Measurements from ENCODE around the gene SERPINI1.
A peak's percentile ranks its signal among the peaks of the same experiment; 100 is the strongest.

The SERPINI1 gene

DNA sequence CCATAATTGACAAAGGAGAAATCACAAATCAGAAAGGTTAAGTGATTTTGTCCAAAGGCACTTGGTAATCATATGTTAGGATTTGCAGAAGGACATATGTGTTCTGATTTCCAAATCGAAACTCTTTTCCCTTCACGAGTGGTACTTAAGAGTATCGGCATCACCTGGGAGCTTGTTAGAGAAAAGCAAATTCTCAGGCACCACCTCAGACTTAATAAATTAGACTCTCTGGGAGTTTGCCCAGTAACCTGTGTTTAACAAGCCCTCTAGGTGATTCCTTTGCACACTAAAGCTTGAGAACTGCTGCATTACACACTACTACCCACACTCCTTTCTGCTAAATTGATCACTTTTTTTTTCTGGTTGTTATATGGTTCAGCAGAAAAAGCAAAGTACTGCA lies 116.2 kb downstream of the SERPINI1 start:
- no peak for DNase-seq (ENCODE audit: low read depth)

DNA sequence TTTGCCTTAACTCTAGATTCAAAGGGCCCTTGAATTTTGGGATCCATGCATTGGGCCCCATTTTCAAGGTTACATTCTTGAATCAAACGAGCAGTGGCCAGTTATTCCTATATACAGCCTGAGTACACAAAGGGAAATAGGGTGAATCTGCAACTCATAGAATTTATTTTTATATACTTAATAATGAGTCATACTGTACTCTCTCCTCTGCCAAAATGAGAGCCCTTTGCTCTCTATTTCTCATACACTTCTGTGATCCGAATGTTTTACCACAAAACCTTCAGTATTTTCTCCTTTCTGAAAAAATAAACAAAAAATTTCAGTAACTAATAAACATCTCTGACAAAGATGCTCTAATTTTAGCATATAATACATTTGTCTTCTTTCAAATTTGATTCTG lies 116.7 kb downstream of the SERPINI1 start:
- no peak for DNase-seq (ENCODE audit: low read depth)

DNA sequence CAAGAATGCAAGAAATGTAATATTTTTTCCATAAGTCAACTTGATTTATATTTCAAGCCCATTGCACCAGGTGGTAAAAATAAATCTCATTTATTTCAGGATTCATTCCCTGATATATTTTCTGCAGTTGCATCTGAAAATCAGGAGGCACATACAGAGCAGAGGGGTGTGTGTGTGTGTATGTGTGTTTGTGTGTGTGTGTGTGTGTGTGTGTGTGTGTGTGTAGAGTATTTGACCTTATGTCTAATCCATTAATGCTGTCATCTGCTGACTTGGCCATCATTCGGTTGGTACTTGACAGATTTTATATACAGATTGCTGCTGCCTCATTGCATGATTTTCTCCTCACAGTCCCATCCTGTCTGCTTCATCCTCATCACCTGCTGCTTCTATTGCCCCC lies 118.5 kb downstream of the SERPINI1 start:
- no peak for DNase-seq (ENCODE audit: low read depth)

DNA sequence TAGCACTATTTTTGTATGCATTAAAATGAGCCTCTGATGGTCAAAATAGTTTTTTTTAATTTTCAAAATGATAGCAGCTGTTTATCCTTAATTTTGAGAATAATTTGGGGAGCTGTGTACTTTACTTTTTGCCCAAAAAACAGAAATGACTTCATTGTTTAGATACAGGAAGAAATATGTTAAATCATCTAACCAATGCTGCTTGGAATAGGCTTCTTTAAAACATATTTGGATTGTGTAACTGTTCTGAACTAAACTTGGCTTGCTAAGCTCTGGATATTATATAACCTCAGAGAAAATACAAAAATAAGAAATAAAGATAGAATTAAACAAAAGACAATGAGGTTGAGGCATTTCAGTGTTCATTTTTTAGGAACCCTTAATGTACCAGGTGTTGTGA lies 119.3 kb downstream of the SERPINI1 start:
- DNase-seq (ENCODE audit: low read depth), result no peak

DNA sequence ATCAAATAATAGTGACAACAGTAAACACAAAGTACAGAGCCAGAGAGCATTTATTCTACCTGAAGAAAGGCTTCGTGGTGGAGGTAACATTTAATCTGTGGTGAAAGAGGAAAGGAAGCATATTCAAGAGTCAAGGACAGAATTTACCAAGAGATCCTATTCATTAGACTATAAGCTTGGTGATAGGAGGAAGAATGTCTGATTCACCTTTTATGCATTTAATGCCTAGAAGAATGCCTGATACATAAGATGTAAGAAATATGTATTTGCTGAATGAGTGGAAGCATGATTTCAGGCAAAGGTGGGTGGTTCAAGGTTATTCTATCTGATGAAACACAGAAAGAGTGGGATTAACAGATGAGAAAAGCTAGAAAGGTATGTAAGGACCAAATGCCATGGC lies 119.8 kb downstream of the SERPINI1 start:
- DNase-seq (ENCODE audit: low read depth), result no peak

DNA sequence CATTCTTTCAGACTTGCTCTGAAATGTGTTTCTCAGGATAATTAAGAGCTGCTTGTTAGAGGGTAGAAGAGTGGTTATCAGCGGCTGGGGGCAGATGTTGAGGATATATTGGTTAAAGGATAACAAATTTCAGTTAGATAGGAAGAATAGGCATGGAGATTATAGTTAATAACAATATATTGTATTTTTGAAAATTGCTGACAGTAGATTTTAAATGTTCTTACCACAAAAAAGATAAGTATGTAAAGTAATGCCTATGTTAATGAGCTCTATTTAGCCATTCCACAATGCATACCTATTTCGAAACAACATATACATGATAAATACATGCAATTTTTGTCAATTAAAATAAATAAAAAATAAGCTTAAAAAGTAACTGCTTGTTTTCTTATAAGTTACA lies 123.3 kb downstream of the SERPINI1 start:
- DNase-seq (ENCODE audit: low read depth), result no peak

DNA sequence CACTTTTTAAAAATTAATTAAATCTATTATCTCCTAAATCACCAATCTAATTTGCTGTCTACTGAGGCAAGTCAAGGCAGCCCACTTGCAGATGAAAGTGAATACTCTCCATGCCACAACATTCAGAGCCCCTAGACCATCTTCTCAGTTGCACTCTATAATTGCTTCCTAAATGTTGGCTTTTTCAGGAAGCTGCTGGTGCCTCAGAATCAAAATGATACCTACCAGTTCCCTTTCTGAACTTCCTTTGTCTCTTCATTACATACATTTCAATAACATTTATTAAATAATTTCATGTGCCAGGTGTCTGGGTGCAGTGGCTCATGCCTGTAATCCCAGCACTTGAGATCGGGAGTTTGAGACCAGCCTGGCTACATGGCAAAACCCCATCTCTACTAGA lies 124.1 kb downstream of the SERPINI1 start:
- no peak for DNase-seq (ENCODE audit: low read depth)

DNA sequence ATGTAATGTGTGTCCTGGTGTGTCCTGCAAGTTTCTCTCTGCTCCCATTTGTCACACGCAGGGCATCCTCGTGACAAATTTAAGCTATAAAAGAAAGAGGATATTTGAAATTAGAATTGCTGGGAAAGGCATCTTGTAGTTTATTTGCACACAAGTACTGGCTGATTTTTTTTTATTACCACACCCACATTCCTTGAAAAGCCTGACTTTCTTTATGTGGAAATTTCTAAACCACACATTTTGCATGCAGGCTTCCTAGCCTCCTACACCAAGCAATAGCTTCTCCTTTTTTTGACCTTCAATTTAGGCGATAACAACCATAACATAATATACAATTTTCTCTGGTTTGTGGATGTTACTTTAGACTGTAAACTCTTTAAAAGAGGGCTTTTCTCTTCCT lies 126.1 kb downstream of the SERPINI1 start:
- no peak for DNase-seq (ENCODE audit: low read depth)

DNA sequence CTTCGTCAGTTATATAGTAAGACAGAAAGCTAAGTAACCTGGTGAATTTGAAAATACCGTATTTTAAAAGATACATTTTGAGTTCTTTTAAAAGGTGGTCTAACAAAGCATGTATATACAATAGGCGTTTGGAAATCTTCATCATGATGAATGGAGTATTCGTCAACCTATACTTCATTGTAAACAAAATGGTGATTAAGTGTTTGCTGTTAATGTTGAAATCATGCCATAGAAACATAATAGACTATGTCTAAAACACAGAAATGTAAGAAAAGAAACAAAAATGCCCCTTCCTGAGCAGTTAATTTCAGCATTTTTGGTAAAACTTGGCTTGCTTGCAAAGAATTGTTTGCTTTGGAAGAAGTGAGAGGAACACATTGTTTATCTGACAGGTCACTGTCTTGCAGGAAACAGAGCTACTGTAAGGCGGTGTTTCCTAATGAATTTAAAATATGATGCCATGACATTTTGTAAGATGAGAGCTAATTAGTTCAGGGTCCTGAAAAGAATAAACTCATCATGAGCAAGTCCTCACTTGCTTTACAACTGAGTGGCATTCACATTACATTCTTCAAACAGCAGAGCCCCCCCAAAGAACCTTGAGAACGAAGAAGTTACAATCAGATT lies 126.7 kb downstream of the SERPINI1 start:
- no peak for DNase-seq (ENCODE audit: low read depth)

DNA sequence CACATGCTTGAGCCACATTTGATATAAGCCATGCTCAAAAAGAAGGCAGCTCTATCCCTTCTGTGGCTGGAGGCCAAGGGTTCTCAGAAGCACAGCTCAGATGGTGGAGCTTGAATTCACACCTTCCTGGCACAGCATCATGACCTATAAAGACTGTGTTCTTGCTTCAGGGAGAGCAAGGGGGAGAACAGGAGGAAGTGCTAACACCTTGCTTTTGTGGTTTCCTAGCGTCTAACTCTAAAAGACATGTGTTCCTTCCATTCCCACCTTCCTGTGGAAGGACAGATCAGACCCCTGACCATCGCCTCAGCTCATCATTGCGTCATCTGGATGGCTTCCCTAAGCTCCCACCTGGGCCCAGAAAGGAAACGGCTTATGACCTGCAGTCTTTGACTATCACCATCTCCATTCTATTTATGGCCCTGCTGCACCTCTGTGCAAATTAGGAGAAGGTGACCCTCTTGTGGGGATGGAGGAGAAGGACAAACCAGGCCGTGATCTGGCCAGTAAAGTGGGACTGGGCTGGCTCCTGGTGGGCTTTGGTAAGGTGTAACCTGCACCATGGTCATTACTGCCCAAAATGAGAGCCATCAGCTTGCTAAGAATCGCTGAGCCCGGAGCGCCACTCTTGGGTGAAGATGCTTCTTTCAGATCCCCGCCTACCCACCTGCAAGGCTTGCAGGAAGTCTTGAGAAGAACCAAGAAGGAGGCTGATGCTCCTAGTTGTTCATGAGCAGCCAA lies 128.5 kb downstream of the SERPINI1 start:
- DNase-seq (ENCODE audit: low read depth), result no peak

DNA sequence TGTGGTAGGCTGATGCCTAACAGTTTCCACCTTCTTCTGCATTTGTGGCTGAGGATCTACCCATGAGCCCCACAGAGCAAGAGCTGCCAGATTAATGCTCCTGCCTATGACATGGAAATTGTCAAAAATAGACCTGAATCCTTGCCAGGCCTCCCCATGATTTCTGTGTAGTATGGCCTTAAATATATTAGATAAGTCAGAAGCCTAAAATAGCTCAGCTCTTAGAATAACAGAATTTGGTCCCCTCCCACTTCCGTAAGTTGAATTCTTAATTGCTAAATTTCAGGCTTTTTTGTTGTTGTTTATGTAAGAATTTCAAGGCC lies 129.0 kb downstream of the SERPINI1 start:
- DNase-seq (ENCODE audit: low read depth), result peak; percentile 1

DNA sequence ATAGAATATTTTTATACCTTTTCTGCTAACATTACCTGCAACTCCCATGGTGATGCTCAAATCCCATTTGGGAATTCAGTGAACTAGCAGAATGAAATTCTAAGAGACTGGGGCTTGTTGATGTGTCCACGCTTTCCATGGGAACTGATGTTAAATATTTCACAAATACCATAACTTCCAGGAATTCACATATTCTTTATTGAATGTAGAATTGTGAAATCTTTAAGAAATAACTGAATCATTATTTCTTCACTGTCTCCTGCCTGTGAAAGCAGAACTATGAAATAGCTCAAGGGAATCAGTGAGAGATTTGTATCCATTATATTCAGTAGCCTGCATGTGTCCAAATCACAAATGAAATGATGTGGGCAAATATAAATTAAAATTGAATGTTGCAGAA lies 130.8 kb downstream of the SERPINI1 start:
- no peak for DNase-seq (ENCODE audit: low read depth)

DNA sequence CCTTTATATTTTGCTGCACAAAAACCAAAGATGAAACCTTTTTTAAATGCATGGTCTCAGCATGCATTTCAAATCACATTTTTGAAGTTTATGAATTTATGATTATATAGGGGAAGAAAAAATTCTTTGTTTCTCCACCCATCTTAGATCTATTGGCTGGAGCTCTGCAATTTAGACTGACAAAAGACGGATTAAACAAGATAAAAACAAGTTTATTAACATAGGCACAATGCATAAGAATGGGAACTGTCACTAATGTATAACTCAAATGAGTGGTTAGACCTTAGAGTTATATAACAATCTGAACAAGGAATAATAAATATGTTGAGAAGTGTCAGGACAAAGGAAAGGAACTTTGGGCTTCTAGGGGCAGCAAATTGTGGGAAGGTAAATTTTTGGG lies 132.5 kb downstream of the SERPINI1 start:
- DNase-seq (ENCODE audit: low read depth), result no peak

DNA sequence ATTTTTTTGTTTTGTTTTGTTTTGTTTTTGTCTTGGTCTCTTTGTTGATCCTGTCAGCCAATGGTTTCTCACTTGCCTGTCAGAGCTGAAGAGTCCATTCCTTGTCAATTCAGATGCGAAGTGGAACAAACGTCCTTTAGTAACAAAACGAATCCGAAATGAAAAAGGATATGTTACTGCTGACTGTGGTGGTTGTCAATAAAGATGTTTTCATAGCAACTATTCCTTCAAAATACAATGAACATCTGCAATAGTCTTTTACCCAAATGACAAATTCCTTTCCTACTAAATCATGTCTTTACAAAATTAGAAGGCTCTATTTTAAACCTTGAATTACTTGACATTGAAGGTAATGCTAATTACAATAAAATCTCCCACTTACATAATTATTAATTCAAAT lies 134.7 kb downstream of the SERPINI1 start:
- DNase-seq (ENCODE audit: low read depth), result no peak

DNA sequence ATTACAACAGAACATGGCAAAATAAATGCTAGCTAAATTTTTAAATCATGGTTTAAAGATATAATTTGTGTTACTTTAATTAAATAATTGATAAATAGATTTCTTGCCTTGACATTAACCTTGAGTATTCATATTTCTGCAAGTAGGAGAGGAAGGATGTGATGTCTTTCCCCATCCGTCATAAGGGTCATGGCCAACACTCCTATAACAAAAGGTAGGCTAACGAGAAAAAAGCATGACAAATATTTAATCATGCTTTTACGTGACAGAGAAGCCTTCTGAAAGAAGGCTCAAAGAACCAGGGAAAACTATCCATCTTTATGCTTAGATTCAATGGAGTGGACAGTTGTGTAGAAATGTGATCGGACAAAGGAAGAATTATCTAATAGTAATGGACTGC lies 135.2 kb downstream of the SERPINI1 start:
- DNase-seq (ENCODE audit: low read depth), result no peak

DNA sequence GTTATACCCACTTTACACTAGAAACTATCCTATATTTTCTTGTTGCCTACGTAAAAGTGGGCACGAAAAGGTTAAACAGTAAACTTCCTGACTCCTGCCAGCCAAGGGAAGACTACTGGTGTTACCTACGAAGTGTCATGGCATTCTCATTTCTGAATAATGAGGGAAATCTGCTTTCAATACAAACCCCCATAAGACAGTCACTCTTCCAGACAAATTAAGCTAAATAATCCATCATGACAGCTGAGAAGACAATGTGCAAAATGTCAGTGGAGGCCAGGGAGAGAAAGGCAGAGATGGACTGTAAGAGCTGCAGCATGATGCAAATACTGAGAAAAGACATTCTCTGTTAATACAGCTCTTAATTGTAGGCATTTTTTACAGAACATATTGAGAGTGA lies 136.5 kb downstream of the SERPINI1 start:
- no peak for DNase-seq (ENCODE audit: low read depth)

DNA sequence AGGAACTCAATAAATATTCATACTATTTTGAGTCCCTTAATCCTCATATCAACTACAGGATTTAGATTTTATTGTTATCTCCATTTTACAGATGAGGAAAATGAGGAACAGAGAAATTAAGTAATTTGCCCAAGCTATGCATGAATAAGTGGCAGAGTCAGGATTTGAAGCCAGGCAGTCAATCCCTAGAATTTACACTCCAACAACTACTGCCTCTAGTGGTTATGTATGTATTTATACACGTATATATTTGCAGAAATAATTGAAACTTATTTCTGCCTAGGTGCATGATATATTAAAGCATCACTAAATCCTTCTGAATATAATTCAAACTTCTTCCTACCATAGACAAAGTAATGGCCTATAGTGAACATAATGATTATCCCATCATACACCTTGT lies 137.4 kb downstream of the SERPINI1 start:
- no peak for DNase-seq (ENCODE audit: low read depth)

DNA sequence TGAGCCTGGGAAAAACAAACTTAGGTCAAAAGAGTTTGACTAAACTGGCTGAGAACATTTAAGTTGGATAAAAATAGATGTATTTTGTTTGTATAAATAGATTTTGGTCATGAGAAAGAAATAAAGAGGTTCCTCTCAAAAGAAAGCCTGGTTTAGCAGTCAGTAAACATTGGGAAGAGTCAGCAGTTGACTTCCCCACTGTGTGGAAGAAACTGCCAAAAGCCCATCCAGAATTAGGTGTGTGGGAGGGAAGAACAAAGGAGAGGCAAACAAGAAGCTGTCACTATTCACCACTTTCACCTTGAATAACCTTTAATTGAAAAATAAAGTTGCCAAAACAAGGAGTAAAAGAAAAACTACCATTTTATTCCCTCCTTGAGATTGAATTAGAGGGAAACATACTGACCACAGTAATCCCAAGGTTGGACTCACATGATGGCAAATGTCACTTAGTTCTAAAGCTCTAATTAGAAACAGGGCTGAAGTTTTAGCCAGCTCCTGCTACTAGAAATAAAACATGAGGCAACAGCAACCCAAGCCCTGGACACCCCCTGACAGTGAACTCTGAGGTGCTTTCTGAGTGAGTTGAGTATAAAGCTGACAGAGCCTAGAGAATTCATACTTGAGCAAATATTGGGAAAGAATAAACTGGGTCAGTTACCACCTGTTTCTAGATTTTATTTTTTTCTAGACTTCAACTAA lies 139.3 kb downstream of the SERPINI1 start:
- no peak for DNase-seq (ENCODE audit: low read depth)

Measured in EH (cell line).